IPS-NIHi7 (cell line): ENCODE results near the gene FUT8.
"Not testable (repeated sequence)": the region's sequence is repeated elsewhere in the genome, so short reads cannot be mapped to it uniquely, and the experiment has no call there.

Experiments
- DNase-seq: peaks from one replicate; pipeline ENCODE4 v3.0.0; 2012; ENCODE audit warnings: mixed read lengths; ENCODE audit errors: extremely low spot score

Gene FUT8

GRCh38 chr14:65709576-65709975, 297.0 kb downstream of the FUT8 start:
- DNase-seq, result no peak

- not testable (repeated sequence) for DNase-seq
Measured at GRCh38 chr14:65716813-65717212, 304.3 kb downstream of the FUT8 start.

- DNase-seq, result not testable (repeated sequence)
Measured at GRCh38 chr14:65717384-65717915, 304.9 kb downstream of the FUT8 start.

GRCh38 chr14:65718629-65719028, 306.1 kb downstream of the FUT8 start:
- DNase-seq, result no peak

- DNase-seq, result no peak
Measured at GRCh38 chr14:65720171-65720570, 307.6 kb downstream of the FUT8 start.

- no peak for DNase-seq
Measured at GRCh38 chr14:65720743-65721142, 308.2 kb downstream of the FUT8 start.

GRCh38 chr14:65723348-65723747, 310.8 kb downstream of the FUT8 start:
- no peak for DNase-seq

GRCh38 chr14:65728604-65729003, 316.1 kb downstream of the FUT8 start:
- no peak for DNase-seq

GRCh38 chr14:65729566-65729965, 317.0 kb downstream of the FUT8 start:
- no peak for DNase-seq

GRCh38 chr14:65731933-65732506, 319.5 kb downstream of the FUT8 start:
- no peak for DNase-seq

GRCh38 chr14:65738339-65738738, 325.8 kb downstream of the FUT8 start:
- no peak for DNase-seq

- DNase-seq, result no peak
Measured at GRCh38 chr14:65745396-65746190, 333.1 kb downstream of the FUT8 start.

GRCh38 chr14:65748796-65749195, 336.3 kb downstream of the FUT8 start:
- no peak for DNase-seq

- DNase-seq, result no peak
Measured at GRCh38 chr14:65749287-65749686, 336.8 kb downstream of the FUT8 start.

- no peak for DNase-seq
Measured at GRCh38 chr14:65750906-65751305, 338.4 kb downstream of the FUT8 start.

- DNase-seq, result no peak
Measured at GRCh38 chr14:65751510-65751909, 339.0 kb downstream of the FUT8 start.

GRCh38 chr14:65753061-65753460, 340.5 kb downstream of the FUT8 start:
- DNase-seq, result no peak

GRCh38 chr14:65755331-65755730, 342.8 kb downstream of the FUT8 start:
- DNase-seq, result no peak

GRCh38 chr14:65756880-65757279, 344.4 kb downstream of the FUT8 start:
- DNase-seq, result no peak

GRCh38 chr14:65769151-65769550, 356.6 kb downstream of the FUT8 start:
- no peak for DNase-seq

- DNase-seq, result no peak
Measured at GRCh38 chr14:65770681-65771080, 358.2 kb downstream of the FUT8 start.

- no peak for DNase-seq
Measured at GRCh38 chr14:65771271-65771670, 358.7 kb downstream of the FUT8 start.

GRCh38 chr14:65772466-65772865, 359.9 kb downstream of the FUT8 start:
- DNase-seq, result no peak
